Panc1 (cell line): ENCODE data around the gene DLG2. TPM values are rescaled to one million over a fixed set of nuclear protein-coding genes. Genes with fewer than 3 reads are reported as not detected.
"Not testable (repeated sequence)": the region's sequence is repeated elsewhere in the genome, so short reads cannot be mapped to it uniquely, and the experiment has no call there.

Source experiments
- ATAC-seq: fragments of 200-7000 bp; cut with Tn5 transposase; 2 replicates; pipeline ENCODE4 v1.9.1; 2020; ENCODE audit warnings: mild to moderate bottlenecking, moderate library complexity
- BruUV-seq: library from RNA; stranded (reverse); fragments of 400-500 nt; replicated peaks from 2 replicates; lab custom pipeline; 2021; lab: Mats Ljungman, UMichigan
- CTCF ChIA-PET: fragments of 300-600 bp; sonication (Branson Sonifier 250); formaldehyde crosslinking; loops from one replicate; lab custom pipeline; 2022; ENCODE audit warnings: antibody characterized with exemption; lab: Charles Lee
- POLR2A ChIA-PET: fragments of 300-600 bp; sonication (Branson Sonifier 250); formaldehyde crosslinking; loops from one replicate; lab custom pipeline; 2022; ENCODE audit warnings: antibody characterized with exemption; lab: Charles Lee
- DNase-seq: peaks from one replicate; pipeline ENCODE4 v3.0.0-alpha.2; 2010; ENCODE audit warnings: low read depth, low spot score
- H3K27ac ChIP-seq: 2 replicates; pipeline ENCODE4 v1.5.1; 2011; ENCODE audit warnings: mild to moderate bottlenecking, low read length, inconsistent platforms
- H3K27me3 ChIP-seq: fragments of 200-500 bp; sonication (Bioruptor generic); 2 replicates; pipeline ENCODE4 v1.6.0; 2014; ENCODE audit warnings: low read length, inconsistent platforms; ENCODE audit not compliant: control insufficient read depth, insufficient read depth
- H3K36me3 ChIP-seq: fragments of 200-500 bp; sonication (Bioruptor generic); 2 replicates; pipeline ENCODE4 v1.5.1; 2014; ENCODE audit warnings: inconsistent platforms, mild to moderate bottlenecking, low read length, moderate library complexity; ENCODE audit not compliant: control insufficient read depth, insufficient read depth
- H3K4me1 ChIP-seq: 2 replicates; pipeline ENCODE4 v1.5.1; 2011; ENCODE audit warnings: inconsistent platforms, mild to moderate bottlenecking, low read length, moderate library complexity; ENCODE audit not compliant: control insufficient read depth, insufficient read depth
- H3K4me3 ChIP-seq, 2 experiments: 2 replicates each; pipeline ENCODE4 v1.5.1; 2011 to 2012; ENCODE audit warnings: low read depth in 2 of 2, low read length in 2 of 2, mild to moderate bottlenecking in 2 of 2, inconsistent platforms in 1 of 2, moderate library complexity in 1 of 2
- H3K9me3 ChIP-seq: fragments of 200-500 bp; sonication (Bioruptor generic); 2 replicates; pipeline ENCODE4 v1.5.1; 2014; ENCODE audit warnings: low read depth, mild to moderate bottlenecking, inconsistent platforms, low read length, moderate library complexity; ENCODE audit not compliant: control insufficient read depth, insufficient read depth
- CTCF ChIP-seq: fragments of 450-650 bp; IDR thresholded peaks from 2 replicates; pipeline ENCODE4 v1.5.1; 2017; ENCODE audit warnings: mild to moderate bottlenecking
- POLR2AphosphoS5 ChIP-seq: IDR thresholded peaks from 2 replicates; pipeline ENCODE4 v1.6.1; 2012; ENCODE audit warnings: mild to moderate bottlenecking, low read depth, low read length, moderate library complexity
- REST ChIP-seq, 2 experiments: IDR thresholded peaks; 2 replicates each; pipeline ENCODE4 v1.6.1; 2011 to 2012; ENCODE audit warnings: low read depth in 2 of 2, control low read depth in 1 of 2, low read length in 1 of 2, mild to moderate bottlenecking in 1 of 2, moderate library complexity in 1 of 2; ENCODE audit not compliant: insufficient read depth in 1 of 2
- SIN3A ChIP-seq: IDR thresholded peaks from 2 replicates; pipeline ENCODE4 v1.6.1; 2012; ENCODE audit warnings: low read depth, mild to moderate bottlenecking, low read length, moderate library complexity, borderline replicate concordance; ENCODE audit not compliant: insufficient read depth
- TCF7L2 ChIP-seq: IDR thresholded peaks from 2 replicates; pipeline ENCODE4 v1.6.1; 2011; ENCODE audit warnings: mild to moderate bottlenecking, low read depth, low read length, inconsistent platforms
- in situ Hi-C: cut with HindIII; loops from 2 replicates; pipeline ENCODE4 v1.10.0; 2016; ENCODE audit warnings: low sequenced_read_pairs, low pct_unique_long_range_greater_than_20kb
- intact Hi-C: fragments of 100-400 bp; cut with micrococcal nuclease; formaldehyde crosslinking; loops from one replicate; pipeline ENCODE4 v1.10.0; 2022; ENCODE audit not compliant: unreplicated experiment
- total RNA-seq: library from RNA; stranded (reverse); gene quantifications from one replicate; pipeline ENCODE4 v1.2.1, GENCODE V29; 2021; ENCODE audit not compliant: unreplicated experiment

The DLG2 gene
- total RNA-seq, 1 experiment from 2014 or later, result 4.2 TPM

GRCh38 chr11:85658180-85658579, 31.0 kb upstream of the DLG2 start:
- intact Hi-C loops (no loop called here), in situ Hi-C loops (no loop called here)
- ChIA-PET POLR2A (interaction anchor here (0.7 kb wide), 1 partner anchor 22 kb away, joined by 5 read pairs; no protein-coding TSS in a partner anchor), CTCF (interaction anchor here (0.7 kb wide), 1 partner anchor 204 kb away, joined by 6 read pairs; no protein-coding TSS in a partner anchor)
- no peak overlapping the region for H3K27ac ChIP-seq
- H3K4me3 ChIP-seq, result no peak overlapping the region
- peaks cover 26% of the 10 kb centered on the region for H3K4me1 ChIP-seq
- H3K27me3 ChIP-seq, result no peaks in the 10 kb centered on the region
- BruUV-seq, result no TSS peak
- H3K9me3 ChIP-seq, result no peaks in the 10 kb centered on the region
- no peak for ATAC-seq
- peaks cover 77% of the 10 kb centered on the region for H3K36me3 ChIP-seq
- no peak for DNase-seq
- no peak for TF ChIP-seq REST (IDR thresholded peaks at IDR 0.05; ENCODE audit: insufficient read depth in 1 of 2, low read depth in 2 of 2, low read length in 1 of 2)
- no peak for TF ChIP-seq POLR2AphosphoS5
- no peak for TF ChIP-seq SIN3A
- no peak for TF ChIP-seq CTCF
- TF ChIP-seq TCF7L2, result no peak

- no peaks in the 10 kb centered on the region for H3K27me3 ChIP-seq
- H3K4me3 ChIP-seq, result no peak overlapping the region
- intact Hi-C loops, result no loop called here
- BruUV-seq, result no TSS peak
- POLR2A ChIA-PET, result interaction anchor here (1.0 kb wide), 2 partner anchors 8 to 9 kb away, joined by 3 to 4 read pairs; no protein-coding TSS in a partner anchor
- peaks cover 26% of the 10 kb centered on the region for H3K4me1 ChIP-seq
- peaks cover 73% of the 10 kb centered on the region for H3K36me3 ChIP-seq
- no peak for TF ChIP-seq CTCF
- no peak for TF ChIP-seq REST (IDR thresholded peaks at IDR 0.05; ENCODE audit: insufficient read depth in 1 of 2, low read depth in 2 of 2, low read length in 1 of 2)
- TF ChIP-seq POLR2AphosphoS5, result no peak
- no peak for TF ChIP-seq TCF7L2
- TF ChIP-seq SIN3A, result no peak
- DNase-seq (no peak), ATAC-seq (no peak)
- in situ Hi-C loops, result no loop called here
- CTCF ChIA-PET, result no interaction called here
- H3K27ac ChIP-seq, result no peak overlapping the region
- no peaks in the 10 kb centered on the region for H3K9me3 ChIP-seq
These were observed 29.6 kb upstream of the DLG2 start for GRCh38 chr11:85656777-85657176.

- intact Hi-C loops, POLR2A ChIA-PET, DNase-seq, H3K27me3 ChIP-seq, H3K27ac ChIP-seq, CTCF ChIA-PET, H3K4me3 ChIP-seq, H3K9me3 ChIP-seq, in situ Hi-C loops, ATAC-seq, BruUV-seq: not testable (repeated sequence)
- Histone ChIP-seq H3K4me1 (peaks cover 13% of the 10 kb centered on the region), H3K36me3 (peaks cover 50% of the 10 kb centered on the region)
These were observed 27.2 kb upstream of the DLG2 start for GRCh38 chr11:85654343-85654742.
